ENCODE data around the gene INSIG1.

Gene INSIG1

GRCh38 chr7:155267023-155267422, 30.7 kb upstream of the INSIG1 start:
- no peak for DNase-seq

GRCh38 chr7:155267436-155267835, 30.2 kb upstream of the INSIG1 start:
- no peak for DNase-seq

DNA sequence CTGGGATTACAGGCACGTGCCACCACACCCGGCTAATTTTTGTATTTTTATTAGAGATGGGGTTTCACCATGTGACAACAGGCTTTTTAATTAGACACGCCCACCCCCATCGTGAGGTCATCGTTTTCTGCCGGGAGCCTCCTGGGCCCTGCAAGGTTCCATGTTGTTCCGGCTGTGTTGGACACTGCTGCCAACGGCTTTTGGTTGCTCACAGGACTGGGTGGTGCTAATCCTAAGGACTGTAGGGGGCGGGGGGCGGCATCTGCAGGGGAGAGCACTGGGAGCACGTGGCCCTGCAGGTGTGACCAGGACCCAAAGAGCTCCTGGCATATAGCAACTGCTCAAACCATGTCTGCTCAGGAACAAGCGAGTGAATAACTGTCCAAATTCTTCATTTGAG, 29.5 kb upstream of the INSIG1 start:
- no peak for DNase-seq

DNA sequence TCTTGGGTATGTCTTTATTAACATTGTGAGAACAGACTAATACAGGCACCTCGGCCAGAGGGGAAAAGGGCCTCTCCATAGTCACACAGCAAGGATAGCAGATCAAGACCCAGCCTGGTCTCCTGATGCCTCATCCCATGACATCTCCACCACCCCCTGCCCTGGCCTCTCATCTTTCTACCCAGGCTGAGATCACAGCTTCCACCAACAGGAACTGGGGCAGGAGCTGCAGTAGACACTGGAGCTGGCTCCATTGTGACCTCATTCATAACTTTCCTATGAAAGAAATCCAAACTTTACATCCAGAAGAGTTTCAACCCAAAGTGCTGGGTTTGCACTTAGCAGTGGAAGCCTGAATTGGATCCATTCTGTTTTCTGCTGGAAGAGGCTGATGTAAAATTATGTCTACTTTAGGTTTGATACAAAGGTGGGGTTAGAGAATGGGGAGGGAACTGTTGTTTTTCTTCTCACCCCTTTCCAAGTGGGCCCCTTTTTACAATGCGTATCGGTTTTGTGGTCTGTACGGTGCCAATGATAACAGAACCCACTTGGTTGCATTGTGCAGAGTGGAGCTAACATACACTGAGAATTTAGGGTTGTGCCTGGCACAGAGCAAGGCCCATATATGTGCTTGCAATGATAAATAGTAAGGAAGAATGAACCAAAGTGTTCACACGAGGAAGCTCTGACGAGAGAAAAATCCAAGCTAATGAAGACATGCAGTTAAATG, 28.6 kb upstream of the INSIG1 start:
- no peak for DNase-seq

- no peak for DNase-seq
These were observed 27.7 kb upstream of the INSIG1 start for GRCh38 chr7:155269766-155270585.

DNA sequence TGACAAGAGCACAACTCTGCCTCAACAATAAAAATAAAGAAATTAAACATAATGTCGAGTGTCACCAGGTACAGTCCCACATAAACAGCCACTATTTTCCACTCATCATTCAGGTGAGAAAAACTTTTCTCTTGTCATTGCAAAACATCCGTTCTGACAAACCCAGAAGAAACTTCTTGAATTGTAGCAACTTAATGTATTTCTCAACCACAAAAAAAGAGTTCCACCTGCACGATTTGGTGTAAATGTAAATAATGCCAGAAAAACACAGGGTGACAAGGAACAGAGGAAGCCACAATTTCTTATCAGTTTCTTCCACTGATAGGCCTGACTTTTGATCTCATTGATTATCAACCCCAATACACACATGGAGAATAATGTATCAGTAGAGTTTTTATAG, 26.8 kb upstream of the INSIG1 start:
- DNase-seq = peak in 1 of 5 experiments; percentile 73

GRCh38 chr7:155274633-155275355, 22.9 kb upstream of the INSIG1 start:
- no peak for DNase-seq

DNA sequence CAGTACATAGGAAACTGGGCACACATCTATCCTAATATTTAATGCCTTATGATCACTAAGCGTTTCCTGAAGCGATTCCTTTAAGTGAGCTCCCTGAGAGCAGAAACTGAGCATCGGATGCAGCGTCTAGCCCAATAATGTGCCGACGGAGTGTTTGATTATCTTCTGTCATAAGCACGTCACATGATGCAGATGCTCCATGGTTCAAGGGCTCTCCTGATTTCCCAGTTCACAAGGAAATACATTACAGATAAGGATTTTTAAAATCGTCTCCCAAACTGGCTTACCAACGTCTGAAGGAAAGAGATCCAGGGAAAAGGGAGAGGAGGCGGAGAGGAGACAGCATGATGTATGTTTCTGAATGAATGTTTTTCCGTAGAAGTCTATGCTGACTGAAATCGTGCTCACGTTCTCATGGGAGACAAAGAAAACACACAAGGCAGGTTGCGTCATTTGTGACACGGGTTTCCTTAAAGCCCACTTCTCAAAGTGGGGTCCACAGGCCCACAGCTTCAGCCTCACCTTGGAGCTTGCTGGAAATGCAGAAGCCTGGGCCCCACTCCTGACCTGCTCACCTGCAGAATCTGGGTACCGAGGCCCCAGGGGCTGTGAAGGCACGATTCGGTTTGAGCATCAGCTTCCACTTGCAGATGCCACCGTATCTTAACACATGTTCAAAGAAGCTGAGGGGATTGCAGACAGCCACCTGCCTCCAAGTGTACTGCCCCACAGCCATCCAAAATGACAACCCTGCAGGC, 21.5 kb upstream of the INSIG1 start:
- no peak for DNase-seq

GRCh38 chr7:155276800-155277375, 20.8 kb upstream of the INSIG1 start:
- no peak for DNase-seq

DNA sequence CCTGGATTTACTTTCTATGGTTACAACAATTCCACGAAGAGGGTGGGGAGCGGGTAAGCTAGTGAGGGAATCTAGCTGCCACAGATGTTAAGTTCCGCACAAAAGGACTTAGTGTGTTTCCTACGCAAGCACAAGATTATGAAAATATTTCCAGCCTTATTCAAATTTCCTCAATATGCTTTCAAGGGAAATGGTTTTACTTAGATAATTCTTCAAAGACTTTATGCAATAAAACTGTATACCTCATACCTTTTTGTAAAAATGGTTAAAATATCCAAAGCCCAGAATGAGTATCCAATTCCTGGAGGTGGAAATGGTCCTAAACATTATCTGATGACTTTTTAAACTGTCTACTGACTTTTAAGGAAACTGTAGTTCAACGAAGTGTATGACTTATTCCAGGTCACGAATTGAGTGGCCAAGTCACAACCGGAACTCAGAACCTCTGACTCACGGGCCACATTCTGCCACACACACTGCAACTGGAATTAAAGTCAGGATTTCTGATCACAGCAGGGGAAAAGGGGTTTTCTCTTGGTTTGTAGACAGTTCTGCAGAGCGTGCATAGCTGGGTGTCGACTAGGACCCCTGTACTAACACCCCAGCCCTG, 20.2 kb upstream of the INSIG1 start:
- peak in 1 of 5 experiments; percentile 78 for DNase-seq

- DNase-seq = no peak
These were observed 18.8 kb upstream of the INSIG1 start for GRCh38 chr7:155278921-155279320.

GRCh38 chr7:155279787-155280445, 17.8 kb upstream of the INSIG1 start:
- no peak for DNase-seq

DNA sequence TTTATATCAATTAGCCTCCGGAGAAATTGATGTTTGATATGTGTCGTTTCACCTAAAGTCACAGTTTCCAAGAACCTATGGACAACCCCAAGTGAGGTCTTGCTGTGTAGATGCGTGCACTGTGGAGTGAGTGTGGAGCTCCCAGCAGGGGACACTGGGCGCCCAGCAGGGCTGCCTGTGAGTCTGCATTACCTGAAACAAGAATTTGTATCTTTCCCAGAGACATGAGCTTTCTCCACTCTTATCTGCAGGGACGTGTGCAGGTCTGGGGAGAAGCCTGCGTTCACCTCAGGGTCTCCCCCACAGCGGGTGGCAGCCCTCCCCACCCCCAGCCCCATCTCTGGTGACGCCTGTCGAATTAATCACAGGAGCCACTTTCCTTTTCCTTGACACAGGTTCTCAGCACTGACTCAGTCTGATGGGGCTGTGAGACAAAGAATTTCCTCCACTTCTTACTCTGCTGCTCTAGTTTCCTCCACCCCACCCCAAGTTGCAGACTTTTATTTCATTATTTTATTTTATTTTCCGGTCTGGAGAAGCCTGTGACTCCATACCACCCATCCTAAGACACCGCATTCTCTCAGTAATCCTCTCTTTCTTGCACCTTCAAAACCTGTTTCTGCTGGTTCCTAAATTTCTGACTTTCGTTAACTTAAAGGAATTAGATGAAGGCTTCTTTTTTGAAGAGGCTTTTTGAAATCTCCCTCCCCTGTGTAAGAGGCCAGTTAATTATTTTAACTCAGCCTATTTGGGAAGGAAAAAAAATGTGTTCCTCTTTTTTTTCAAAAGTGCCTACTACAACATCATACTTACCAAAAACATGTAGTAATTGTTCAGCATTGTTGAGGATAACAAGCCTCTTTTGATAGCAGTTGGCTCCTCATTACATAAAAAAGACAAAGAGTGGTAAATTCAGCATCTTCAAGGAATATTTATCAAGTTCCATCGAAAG, 17.0 kb upstream of the INSIG1 start:
- no peak for DNase-seq

DNA sequence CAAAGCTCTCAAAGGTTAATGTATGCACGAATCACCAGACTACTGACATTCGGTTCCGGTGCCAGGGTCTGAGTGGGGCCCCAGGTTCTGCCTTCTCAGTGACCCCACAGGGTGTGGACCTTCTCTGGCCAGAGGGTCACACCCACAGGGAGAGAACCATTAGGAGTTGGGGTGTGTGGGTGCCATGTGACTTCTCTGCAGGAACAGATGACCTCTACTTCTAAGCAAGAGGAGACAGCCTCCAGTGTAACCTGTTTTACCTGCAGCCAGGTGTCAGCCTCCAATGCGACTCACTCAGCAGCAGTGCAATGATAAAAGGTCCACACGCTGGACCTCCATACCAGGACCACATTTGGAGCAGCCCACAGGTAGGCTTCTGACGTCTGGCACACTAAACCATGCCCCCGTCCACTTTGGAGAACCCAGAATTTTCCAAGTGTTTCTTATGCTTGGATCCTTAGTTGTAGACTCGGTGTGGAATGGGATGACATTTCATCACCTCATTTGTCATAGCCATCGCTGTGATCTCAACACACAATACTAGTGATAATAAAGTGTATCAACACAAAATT, 16.2 kb upstream of the INSIG1 start:
- DNase-seq = no peak

DNA sequence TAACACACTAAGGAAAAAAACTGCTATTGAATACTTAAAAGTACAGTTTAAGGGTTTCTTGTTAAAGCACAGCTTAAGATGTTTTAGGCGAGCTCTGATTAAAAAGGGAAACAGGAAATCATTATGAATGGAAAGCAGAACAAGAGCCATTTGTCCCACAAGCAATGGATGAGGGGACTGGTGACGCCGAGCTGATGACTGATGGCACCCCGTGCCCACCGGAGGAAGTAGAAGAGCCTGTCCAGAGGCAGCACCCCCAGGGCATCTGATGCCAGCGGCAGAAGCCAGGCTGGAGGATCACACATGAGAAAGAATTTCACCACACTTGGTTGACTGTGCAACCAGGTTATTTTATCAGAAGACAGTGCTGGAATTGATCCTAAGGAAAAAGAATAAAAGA, 15.0 kb upstream of the INSIG1 start:
- no peak for DNase-seq

DNA sequence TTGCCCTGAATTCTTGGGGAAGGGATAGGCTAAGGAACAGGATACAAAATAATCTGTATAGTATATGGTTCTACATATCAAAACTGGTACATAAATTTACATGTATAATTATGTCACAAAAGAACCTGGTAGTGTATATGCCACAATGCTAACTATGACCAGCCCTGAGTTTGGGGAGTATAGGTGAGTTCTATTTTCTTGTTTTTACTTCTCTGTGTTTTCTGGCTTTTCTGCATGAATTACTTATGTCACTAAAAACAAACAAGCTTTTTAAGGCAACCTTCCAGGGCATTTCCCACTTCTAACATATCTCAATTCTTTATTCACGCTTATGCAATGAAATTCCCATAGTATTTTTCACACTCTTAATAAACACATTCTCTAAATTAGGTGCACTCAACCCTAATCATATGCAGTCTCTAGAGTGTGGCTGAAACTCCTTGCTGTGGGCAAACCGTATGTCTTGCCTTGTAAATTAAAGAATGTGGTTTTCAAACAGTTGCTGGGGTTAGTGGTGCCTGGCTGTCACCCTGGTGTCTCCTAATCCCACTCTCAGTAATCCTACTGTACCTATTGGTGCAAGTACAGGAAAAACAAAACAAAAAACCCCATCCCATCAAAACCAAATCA, 14.0 kb upstream of the INSIG1 start:
- DNase-seq = peak in 1 of 5 experiments; percentile 85

GRCh38 chr7:155284496-155285274, 13.0 kb upstream of the INSIG1 start:
- DNase-seq = no peak

GRCh38 chr7:155285423-155285822, 12.3 kb upstream of the INSIG1 start:
- no peak for DNase-seq
